H1 (cell line): Measurements from ENCODE around the gene MOB3B.

ENCODE experiments used
- EP300 ChIP-seq, 2 experiments: IDR thresholded peaks; 1 replicate in 1 of 2; 2 replicates in 1 of 2; pipeline ENCODE4 v1.6.1; 2011 to 2012; ENCODE audit warnings: low read depth in 2 of 2, low read length in 2 of 2, mild to moderate bottlenecking in 2 of 2, borderline replicate concordance in 1 of 2, inconsistent platforms in 1 of 2, moderate library complexity in 1 of 2
- MAFK ChIP-seq: IDR thresholded peaks from 2 replicates; pipeline ENCODE4 v1.6.1; 2012; ENCODE audit warnings: low read depth, mild to moderate bottlenecking, improper control_type of control experiment, low read length
- POLR2AphosphoS5 ChIP-seq: IDR thresholded peaks from 2 replicates; pipeline ENCODE4 v1.6.1; 2011; ENCODE audit warnings: low read depth, low read length
- RXRA ChIP-seq: IDR thresholded peaks from 2 replicates; pipeline ENCODE4 v1.6.1; 2011; ENCODE audit warnings: low read depth, mild to moderate bottlenecking, low read length, moderate library complexity; ENCODE audit not compliant: insufficient read depth
- TAF1 ChIP-seq: IDR thresholded peaks from 2 replicates; pipeline ENCODE4 v1.6.1; 2011; ENCODE audit warnings: mild to moderate bottlenecking, low read depth, low read length
- TF ChIP-seq, protein P1 (sequence below), 3 experiments: IDR thresholded peaks; 1 replicate in 2 of 3; 2 replicates in 1 of 3; pipeline versions ENCODE4 v1.5.1 to v1.6.1; 2011; ENCODE audit warnings: low read length in 3 of 3, mild to moderate bottlenecking in 3 of 3, inconsistent platforms in 2 of 3, low read depth in 1 of 3, moderate library complexity in 1 of 3; ENCODE audit not compliant: insufficient read depth in 1 of 3; ENCODE audit errors: control extremely low read depth in 1 of 3
- TF ChIP-seq, protein P2 (sequence below): IDR thresholded peaks from 2 replicates; pipeline ENCODE4 v1.6.1; 2012; ENCODE audit warnings: low read length, inconsistent platforms

DNA sequence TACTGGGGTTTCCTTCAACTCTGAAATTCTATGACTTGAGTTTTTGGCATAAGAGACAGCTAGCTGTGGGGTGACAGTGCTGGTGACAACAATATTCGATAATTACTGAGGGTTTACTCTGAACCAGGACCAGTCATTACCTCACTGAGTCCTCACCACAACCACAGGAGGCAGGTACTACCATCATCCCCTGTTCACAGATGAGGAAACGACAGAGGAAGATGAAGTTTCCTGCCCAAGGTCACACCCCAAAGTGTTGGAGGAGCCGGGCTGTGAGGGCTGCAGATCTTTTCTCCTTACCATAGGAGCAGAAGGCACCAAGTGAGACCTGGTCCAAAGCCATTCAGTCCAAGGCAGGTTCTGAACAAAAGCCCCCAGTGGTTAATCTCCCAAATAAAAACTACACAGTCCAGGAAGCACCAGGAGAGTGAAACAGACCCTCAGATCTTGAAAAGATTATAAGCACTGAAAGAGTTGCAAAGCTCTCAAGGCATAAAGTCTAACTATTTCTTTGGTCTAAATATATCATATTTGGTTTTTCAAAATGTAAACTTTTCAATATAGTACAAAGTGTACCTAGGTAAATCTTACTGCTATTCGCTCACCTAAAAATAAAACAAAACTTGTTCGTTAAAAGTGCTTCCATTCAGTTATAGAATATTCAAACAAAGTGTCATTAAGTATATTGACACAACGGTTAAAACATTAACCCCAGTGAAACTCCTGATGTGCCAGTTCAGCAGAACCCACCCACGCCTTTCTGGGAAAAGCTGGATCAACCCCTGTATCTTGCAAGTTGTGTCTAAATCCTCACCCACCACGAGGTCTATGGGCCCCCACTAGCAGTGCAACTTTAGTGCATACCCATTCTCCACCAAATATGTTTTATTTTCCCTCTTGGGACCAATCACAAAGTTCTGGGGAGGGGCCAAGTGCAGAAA lies 150.0 kb downstream of the MOB3B start:
- TF ChIP-seq RXRA (no peak), POLR2AphosphoS5 (no peak), EP300 (IDR thresholded peaks at IDR 0.05; ENCODE audit: borderline replicate concordance in 1 of 2, low read depth in 2 of 2, low read length in 2 of 2) (no peak), TAF1 (no peak), MAFK (no peak)
- TF ChIP-seq, protein P1, sequence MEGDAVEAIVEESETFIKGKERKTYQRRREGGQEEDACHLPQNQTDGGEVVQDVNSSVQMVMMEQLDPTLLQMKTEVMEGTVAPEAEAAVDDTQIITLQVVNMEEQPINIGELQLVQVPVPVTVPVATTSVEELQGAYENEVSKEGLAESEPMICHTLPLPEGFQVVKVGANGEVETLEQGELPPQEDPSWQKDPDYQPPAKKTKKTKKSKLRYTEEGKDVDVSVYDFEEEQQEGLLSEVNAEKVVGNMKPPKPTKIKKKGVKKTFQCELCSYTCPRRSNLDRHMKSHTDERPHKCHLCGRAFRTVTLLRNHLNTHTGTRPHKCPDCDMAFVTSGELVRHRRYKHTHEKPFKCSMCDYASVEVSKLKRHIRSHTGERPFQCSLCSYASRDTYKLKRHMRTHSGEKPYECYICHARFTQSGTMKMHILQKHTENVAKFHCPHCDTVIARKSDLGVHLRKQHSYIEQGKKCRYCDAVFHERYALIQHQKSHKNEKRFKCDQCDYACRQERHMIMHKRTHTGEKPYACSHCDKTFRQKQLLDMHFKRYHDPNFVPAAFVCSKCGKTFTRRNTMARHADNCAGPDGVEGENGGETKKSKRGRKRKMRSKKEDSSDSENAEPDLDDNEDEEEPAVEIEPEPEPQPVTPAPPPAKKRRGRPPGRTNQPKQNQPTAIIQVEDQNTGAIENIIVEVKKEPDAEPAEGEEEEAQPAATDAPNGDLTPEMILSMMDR (IDR thresholded peaks at IDR 0.05; ENCODE audit: control extremely low read depth in 1 of 3, insufficient read depth in 1 of 3, low read depth in 1 of 3, low read length in 3 of 3): no peak
- TF ChIP-seq, protein P2, sequence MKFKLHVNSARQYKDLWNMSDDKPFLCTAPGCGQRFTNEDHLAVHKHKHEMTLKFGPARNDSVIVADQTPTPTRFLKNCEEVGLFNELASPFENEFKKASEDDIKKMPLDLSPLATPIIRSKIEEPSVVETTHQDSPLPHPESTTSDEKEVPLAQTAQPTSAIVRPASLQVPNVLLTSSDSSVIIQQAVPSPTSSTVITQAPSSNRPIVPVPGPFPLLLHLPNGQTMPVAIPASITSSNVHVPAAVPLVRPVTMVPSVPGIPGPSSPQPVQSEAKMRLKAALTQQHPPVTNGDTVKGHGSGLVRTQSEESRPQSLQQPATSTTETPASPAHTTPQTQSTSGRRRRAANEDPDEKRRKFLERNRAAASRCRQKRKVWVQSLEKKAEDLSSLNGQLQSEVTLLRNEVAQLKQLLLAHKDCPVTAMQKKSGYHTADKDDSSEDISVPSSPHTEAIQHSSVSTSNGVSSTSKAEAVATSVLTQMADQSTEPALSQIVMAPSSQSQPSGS: no peak
